ENCODE data around the gene RGSL1.
A peak's percentile ranks its signal among the peaks of the same experiment; 100 is the strongest.

RGSL1 gene

GRCh38 chr1:182555493-182555892 is 105.5 kb downstream of the RGSL1 start:
- no peak for DNase-seq

GRCh38 chr1:182556279-182556678 is 106.3 kb downstream of the RGSL1 start:
- no peak for DNase-seq

GRCh38 chr1:182560392-182560984 is 110.5 kb downstream of the RGSL1 start:
- DNase-seq, result no peak

- DNase-seq, result no peak
Measured at GRCh38 chr1:182561456-182561855, 111.5 kb downstream of the RGSL1 start.

- no peak for DNase-seq
Measured at GRCh38 chr1:182563095-182563494, 113.1 kb downstream of the RGSL1 start.

- DNase-seq, result no peak
Measured at GRCh38 chr1:182564406-182565004, 114.6 kb downstream of the RGSL1 start.

GRCh38 chr1:182565537-182565936 is 115.6 kb downstream of the RGSL1 start:
- no peak for DNase-seq

GRCh38 chr1:182567629-182568028 is 117.7 kb downstream of the RGSL1 start:
- DNase-seq, result no peak

- no peak for DNase-seq
Measured at GRCh38 chr1:182568647-182569284, 118.8 kb downstream of the RGSL1 start.

GRCh38 chr1:182569939-182570610 is 120.1 kb downstream of the RGSL1 start:
- no peak for DNase-seq

GRCh38 chr1:182570611-182570970 is 120.6 kb downstream of the RGSL1 start:
- DNase-seq, result no peak

GRCh38 chr1:182574156-182574555 is 124.2 kb downstream of the RGSL1 start:
- no peak for DNase-seq

GRCh38 chr1:182575540-182576149 is 125.7 kb downstream of the RGSL1 start:
- DNase-seq, result no peak

GRCh38 chr1:182580736-182581135 is 130.8 kb downstream of the RGSL1 start:
- DNase-seq, result no peak

- no peak for DNase-seq
Measured at GRCh38 chr1:182584746-182585145, 134.8 kb downstream of the RGSL1 start.

- no peak for DNase-seq
Measured at GRCh38 chr1:182586380-182586779, 136.4 kb downstream of the RGSL1 start.

GRCh38 chr1:182587093-182587492 is 137.1 kb downstream of the RGSL1 start:
- no peak for DNase-seq

- no peak for DNase-seq
Measured at GRCh38 chr1:182587666-182588499, 137.9 kb downstream of the RGSL1 start.

- peak; percentile 90 for DNase-seq
Measured at GRCh38 chr1:182588500-182589396, 138.8 kb downstream of the RGSL1 start, which contains the start of gene RNASEL. Gene RNASEL, minus strand, starts transcription at chr1:182589256. Its CDS starts 2,450 bp downstream, at chr1:182586806.

GRCh38 chr1:182589520-182589919 is 139.6 kb downstream of the RGSL1 start:
- DNase-seq, result no peak

- no peak for DNase-seq
Measured at GRCh38 chr1:182589931-182590330, 140.0 kb downstream of the RGSL1 start.

All from eye (tissue), 1 donor.